Aorta (tissue), 5 donors: ENCODE results near the gene DNAI1. TPM values are rescaled to one million over a fixed set of nuclear protein-coding genes. Genes with fewer than 3 reads are reported as not detected.

ENCODE experiments used
- ATAC-seq: fragments of 200-7000 bp; cut with Tn5 transposase; one replicate; pipeline ENCODE4 v1.9.1; 2022; ENCODE audit warnings: moderate library complexity; ENCODE audit not compliant: low FRiP score
- DNase-seq, 2 donors: peaks; one replicate each; pipeline ENCODE4 v3.0.0-alpha.2; 2020
- H3K27ac ChIP-seq, 2 donors: one replicate each; pipeline ENCODE4 v1.5.1; 2013; ENCODE audit warnings: low read length in 2 of 2, mild to moderate bottlenecking in 2 of 2, moderate library complexity in 2 of 2, control low read depth in 1 of 2, inconsistent platforms in 1 of 2, low read depth in 1 of 2
- H3K27me3 ChIP-seq, 2 donors: one replicate each; pipeline ENCODE4 v1.6.1; 2013; ENCODE audit warnings: control low read depth in 1 of 2, low read length in 1 of 2, mild to moderate bottlenecking in 1 of 2, moderate library complexity in 1 of 2; ENCODE audit not compliant: insufficient read depth in 2 of 2, control insufficient read depth in 1 of 2
- H3K36me3 ChIP-seq, 2 donors: one replicate each; pipeline ENCODE4 v1.6.1; 2013; ENCODE audit warnings: control low read depth in 1 of 2, low read length in 1 of 2, mild to moderate bottlenecking in 1 of 2; ENCODE audit not compliant: insufficient read depth in 2 of 2, control insufficient read depth in 1 of 2
- H3K4me1 ChIP-seq, 2 donors: one replicate each; pipeline ENCODE4 v1.6.1; 2013; ENCODE audit warnings: low read length in 2 of 2, control low read depth in 1 of 2, mild to moderate bottlenecking in 1 of 2, moderate library complexity in 1 of 2; ENCODE audit not compliant: insufficient read depth in 2 of 2, control insufficient read depth in 1 of 2
- H3K4me3 ChIP-seq, 2 donors: one replicate each; pipeline ENCODE4 v1.5.1; 2013; ENCODE audit warnings: low read length in 2 of 2, control low read depth in 1 of 2, mild to moderate bottlenecking in 1 of 2
- H3K9me3 ChIP-seq: one replicate; pipeline ENCODE4 v1.6.1; 2013; ENCODE audit warnings: mild to moderate bottlenecking, low read length; ENCODE audit not compliant: control insufficient read depth
- WGBS, 2 donors: extraction: QIAGEN DNeasy Blood & Tissue Kit; methylation state at CpG; one replicate each; pipeline ENCODE4 v1.1.7; 2013; 5-methylcytosine and 5-hydroxymethylcytosine counted together
- intact Hi-C, 2 donors: fragments of 100-400 bp; cut with DNase I; formaldehyde crosslinking; loops; one replicate each; pipeline versions ENCODE4 v1.14.2 to v1.15.0; 2022
- polyA plus RNA-seq, 2 donors: library from polyadenylated mRNA; stranded (reverse); fragments of 200-250 nt; gene quantifications; one replicate each; pipeline ENCODE4 v1.2.3, GENCODE V29; 2013
- total RNA-seq, 2 donors: library from RNA; stranded (reverse); fragmentation: NEBNext Ultra II Directional; extraction: Animal tissue kit (Norgen Biotek cat#: 25700); gene quantifications; one replicate each; pipeline ENCODE4 v1.2.1, GENCODE V29; 2021
- donor health status: healthy with polysubstance abuse.
- donor health status: Bipolar disorder and iron deficiency.
- donor health status: DM: no; HTN: no; CAD: no.
- donor health status: DM: no; HTN: no; CAD: no.
- donor health status: DM: yes; HTN: yes; CAD: no.

The DNAI1 gene
- total and polyA plus RNA-seq, 4 donors: not detected

GRCh38 chr9:34514816-34515215, 56.2 kb downstream of the DNAI1 start:
- no peak overlapping the region for H3K4me3 ChIP-seq
- no peaks in the 10 kb centered on the region for H3K36me3 ChIP-seq
- H3K27me3 ChIP-seq: no peaks in the 10 kb centered on the region
- ATAC-seq (no peak), DNase-seq (no peak)
- 91 to 94% methylated on average over 3 of the region's 3 CpGs for WGBS, 2 donors
- no peak overlapping the region for H3K27ac ChIP-seq
- intact Hi-C loops: no loop called here
- H3K9me3 ChIP-seq: no peaks in the 10 kb centered on the region
- H3K4me1 ChIP-seq: no peaks in the 10 kb centered on the region

GRCh38 chr9:34515959-34516358, 57.4 kb downstream of the DNAI1 start:
- Histone ChIP-seq H3K36me3 (no peaks in the 10 kb centered on the region), H3K27me3 (no peaks in the 10 kb centered on the region), H3K9me3 (no peaks in the 10 kb centered on the region), H3K4me3 (no peak overlapping the region), H3K4me1 (no peaks in the 10 kb centered on the region), H3K27ac (no peak overlapping the region)
- ATAC-seq (no peak), DNase-seq (no peak)
- intact Hi-C loops: no loop called here
- 88 to 90% methylated on average over 3 of the region's 3 CpGs for WGBS, 2 donors

GRCh38 chr9:34517185-34517584, 58.6 kb downstream of the DNAI1 start:
- Histone ChIP-seq H3K4me1 (no peaks in the 10 kb centered on the region), H3K27me3 (no peaks in the 10 kb centered on the region), H3K36me3 (no peaks in the 10 kb centered on the region), H3K9me3 (no peaks in the 10 kb centered on the region), H3K27ac (no peak overlapping the region), H3K4me3 (no peak overlapping the region)
- DNase-seq (no peak), ATAC-seq (no peak)
- intact Hi-C loops: no loop called here
- WGBS, 2 donors: 84 to 85% methylated on average over 7 of the region's 7 CpGs

GRCh38 chr9:34518110-34518616, 59.6 kb downstream of the DNAI1 start:
- ATAC-seq (no peak), DNase-seq (no peak)
- Histone ChIP-seq H3K36me3 (no peaks in the 10 kb centered on the region), H3K4me1 (no peaks in the 10 kb centered on the region), H3K27me3 (no peaks in the 10 kb centered on the region), H3K4me3 (no peak overlapping the region), H3K9me3 (no peaks in the 10 kb centered on the region), H3K27ac (no peak overlapping the region)
- intact Hi-C loops: no loop called here
- 87 to 91% methylated on average over 6 of the region's 6 CpGs for WGBS, 2 donors

GRCh38 chr9:34518896-34519295, 60.3 kb downstream of the DNAI1 start:
- Histone ChIP-seq H3K27ac (no peak overlapping the region), H3K4me3 (no peak overlapping the region), H3K9me3 (no peaks in the 10 kb centered on the region), H3K4me1 (no peaks in the 10 kb centered on the region), H3K36me3 (no peaks in the 10 kb centered on the region), H3K27me3 (no peaks in the 10 kb centered on the region)
- no peak for DNase-seq
- intact Hi-C loops: no loop called here
- ATAC-seq: no peak
- 91 to 94% methylated on average over 2 of the region's 2 CpGs for WGBS, 2 donors

- DNase-seq: no peak
- ATAC-seq: no peak
- H3K27ac ChIP-seq: no peak overlapping the region
- H3K4me1 ChIP-seq: no peaks in the 10 kb centered on the region
- no peaks in the 10 kb centered on the region for H3K36me3 ChIP-seq
- H3K9me3 ChIP-seq: no peaks in the 10 kb centered on the region
- intact Hi-C loops: loop anchor here in 1 of 2 donors (5.0 kb wide), 1 partner anchor 62 kb away; the partner anchor contains the start of genes DNAI1 and FAM219A
- H3K4me3 ChIP-seq: no peak overlapping the region
- no peaks in the 10 kb centered on the region for H3K27me3 ChIP-seq
- 92 to 95% methylated on average over 2 of the region's 2 CpGs for WGBS, 2 donors
These were observed 60.9 kb downstream of the DNAI1 start for GRCh38 chr9:34519321-34520020.

- 90 to 92% methylated on average over 6 of the region's 6 CpGs for WGBS, 2 donors
- H3K27ac ChIP-seq: no peak overlapping the region
- H3K27me3 ChIP-seq: no peaks in the 10 kb centered on the region
- no peak for ATAC-seq
- DNase-seq: no peak
- no peaks in the 10 kb centered on the region for H3K36me3 ChIP-seq
- no peaks in the 10 kb centered on the region for H3K4me1 ChIP-seq
- intact Hi-C loops: loop anchor here in 1 of 2 donors (5.0 kb wide), 1 partner anchor 63 kb away; the partner anchor contains the start of genes DNAI1 and FAM219A
- no peaks in the 10 kb centered on the region for H3K9me3 ChIP-seq
- no peak overlapping the region for H3K4me3 ChIP-seq
These were observed 61.5 kb downstream of the DNAI1 start for GRCh38 chr9:34520096-34520495.

GRCh38 chr9:34520505-34521385, 62.1 kb downstream of the DNAI1 start:
- Histone ChIP-seq H3K27ac (no peak overlapping the region), H3K27me3 (no peaks in the 10 kb centered on the region), H3K4me1 (no peaks in the 10 kb centered on the region), H3K36me3 (no peaks in the 10 kb centered on the region), H3K4me3 (no peak overlapping the region), H3K9me3 (no peaks in the 10 kb centered on the region)
- no peak for DNase-seq
- WGBS, 2 donors: 95 to 99% methylated on average over 6 of the region's 6 CpGs
- intact Hi-C loops: loop anchor here in 1 of 2 donors (5.0 kb wide), 1 partner anchor 63 kb away; the partner anchor contains the start of genes DNAI1 and FAM219A
- ATAC-seq: no peak
